Right lobe of liver (tissue), 4 donors: ENCODE measurements around the gene GGTLC2.
"Not testable (repeated sequence)": the region's sequence is repeated elsewhere in the genome, so short reads cannot be mapped to it uniquely, and the experiment has no call there.

ENCODE experiments used
- POLR2A ChIP-seq: fragments of 450-650 bp; IDR thresholded peaks from one replicate; pipeline ENCODE4 v1.6.1; 2017; ENCODE audit warnings: antibody characterized with exemption, mild to moderate bottlenecking
- TF ChIP-seq, protein P1 (sequence below), 4 donors: fragments of 200-600 bp in 3 of 4; fragments of 450-650 bp in 1 of 4; IDR thresholded peaks; one replicate each; pipeline versions ENCODE4 v1.5.1 to v1.8.0; 2016 to 2022; ENCODE audit warnings: antibody characterized with exemption in 4 of 4, mild to moderate bottlenecking in 2 of 4
- donor health status: DM: no; HTN: no; CAD: no.
- donor health status: DM: no; HTN: no; CAD: no.
- donor health status: DM: no; HTN: yes; CAD: no.

DNA sequence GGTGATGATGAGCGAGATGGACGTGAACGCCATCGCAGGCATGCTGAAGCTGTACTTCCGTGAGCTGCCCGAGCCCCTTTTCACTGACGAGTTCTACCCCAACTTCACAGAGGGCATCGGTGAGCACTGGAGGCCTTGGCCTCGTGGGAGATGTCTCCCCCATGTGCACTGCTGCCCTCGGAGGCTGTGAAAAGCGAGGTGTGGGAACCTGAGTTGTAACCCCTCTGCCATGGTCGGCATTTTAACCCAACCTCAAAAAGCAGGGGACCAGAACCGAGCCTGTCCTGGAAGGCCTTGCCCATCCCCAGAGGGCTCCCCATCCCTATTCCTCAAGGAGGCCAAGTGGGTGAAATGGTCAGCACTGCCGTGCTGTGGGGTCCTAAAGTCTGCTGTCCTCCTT, 10.9 kb upstream of the GGTLC2 start:
- TF ChIP-seq, protein P1, sequence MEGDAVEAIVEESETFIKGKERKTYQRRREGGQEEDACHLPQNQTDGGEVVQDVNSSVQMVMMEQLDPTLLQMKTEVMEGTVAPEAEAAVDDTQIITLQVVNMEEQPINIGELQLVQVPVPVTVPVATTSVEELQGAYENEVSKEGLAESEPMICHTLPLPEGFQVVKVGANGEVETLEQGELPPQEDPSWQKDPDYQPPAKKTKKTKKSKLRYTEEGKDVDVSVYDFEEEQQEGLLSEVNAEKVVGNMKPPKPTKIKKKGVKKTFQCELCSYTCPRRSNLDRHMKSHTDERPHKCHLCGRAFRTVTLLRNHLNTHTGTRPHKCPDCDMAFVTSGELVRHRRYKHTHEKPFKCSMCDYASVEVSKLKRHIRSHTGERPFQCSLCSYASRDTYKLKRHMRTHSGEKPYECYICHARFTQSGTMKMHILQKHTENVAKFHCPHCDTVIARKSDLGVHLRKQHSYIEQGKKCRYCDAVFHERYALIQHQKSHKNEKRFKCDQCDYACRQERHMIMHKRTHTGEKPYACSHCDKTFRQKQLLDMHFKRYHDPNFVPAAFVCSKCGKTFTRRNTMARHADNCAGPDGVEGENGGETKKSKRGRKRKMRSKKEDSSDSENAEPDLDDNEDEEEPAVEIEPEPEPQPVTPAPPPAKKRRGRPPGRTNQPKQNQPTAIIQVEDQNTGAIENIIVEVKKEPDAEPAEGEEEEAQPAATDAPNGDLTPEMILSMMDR (IDR thresholded peaks at IDR 0.05) = not testable (repeated sequence)
- not testable (repeated sequence) for TF ChIP-seq POLR2A
